ENCODE measurements around the gene PSD2.

GRCh38 chr5:139850423-139851016 is 54.9 kb downstream of the PSD2 start:
- no peak for TF ChIP-seq POLR2AphosphoS5 (IDR thresholded peaks at IDR 0.05; ENCODE audit: low read depth, low read length)
- no peak for TF ChIP-seq SPI1 (IDR thresholded peaks at IDR 0.05; ENCODE audit: low read depth, low read length)
- TF ChIP-seq TAF1 (IDR thresholded peaks at IDR 0.05; ENCODE audit: low read depth, low read length): no peak
- TF ChIP-seq POLR2A (IDR thresholded peaks at IDR 0.05; ENCODE audit: low read depth, low read length): no peak
- no peak for TF ChIP-seq POU2F2 (IDR thresholded peaks at IDR 0.05; ENCODE audit: low read depth, low read length)
- TF ChIP-seq PAX5 (IDR thresholded peaks at IDR 0.05; ENCODE audit: insufficient read depth, low read length, severe bottlenecking): no peak
